ENCODE results near the gene SORCS2. TPM values are rescaled to one million over a fixed set of nuclear protein-coding genes. Genes with fewer than 3 reads are reported as not detected.

Gene SORCS2
- total RNA-seq, 1 experiment from 2014 or later, result not detected

DNA sequence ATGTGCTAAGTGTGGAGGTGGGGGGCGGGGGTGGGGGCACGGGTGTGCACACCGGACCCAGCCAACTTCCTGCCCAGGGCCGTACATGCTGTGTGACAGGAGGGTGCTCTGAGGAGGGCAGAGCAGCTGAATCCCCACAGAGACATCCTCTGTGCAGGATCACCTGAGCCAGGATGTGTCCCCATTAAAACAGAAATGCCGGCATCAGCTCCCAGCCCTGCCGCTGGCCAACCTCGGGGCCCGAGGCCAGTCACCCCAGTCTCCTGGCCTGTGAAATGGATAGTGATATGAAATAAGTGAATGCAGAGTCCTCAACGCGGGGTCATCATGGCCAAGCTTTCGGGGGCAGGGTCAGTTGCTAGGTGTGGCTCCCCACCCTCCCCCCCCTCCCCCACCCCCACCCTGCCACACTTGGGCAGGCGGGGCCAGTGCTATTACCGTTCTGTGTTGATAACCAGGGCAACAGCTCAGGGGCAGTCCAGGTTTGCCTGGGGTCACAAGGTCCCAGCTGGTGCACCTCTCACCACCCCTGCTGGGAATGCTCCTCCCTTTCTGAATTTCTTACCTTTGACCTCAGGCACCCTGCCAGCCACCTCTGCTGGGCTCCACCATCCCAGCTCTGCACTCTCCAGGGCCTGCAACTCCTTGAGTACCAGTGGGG lies 469.6 kb downstream of the SORCS2 start:
- DNase-seq (ENCODE audit: extremely low read depth, low read depth), result no peak

DNA sequence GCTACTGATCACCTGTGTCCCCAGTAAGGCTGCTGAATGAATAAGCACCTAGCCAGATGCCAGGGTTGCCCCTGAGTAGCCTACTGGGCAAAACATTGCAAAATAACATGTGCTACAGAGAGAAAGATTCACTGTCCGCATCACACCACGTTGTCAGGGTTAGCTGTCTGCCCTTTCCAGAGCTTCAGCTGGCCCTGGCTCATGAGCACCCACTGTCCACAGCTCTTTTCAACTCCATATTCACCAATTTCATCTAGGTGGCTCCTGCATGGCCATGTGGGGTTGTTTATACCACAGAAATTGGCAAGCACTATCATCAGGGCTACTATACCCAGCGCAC lies 470.1 kb downstream of the SORCS2 start:
- DNase-seq (ENCODE audit: extremely low read depth, low read depth), result no peak

GRCh38 chr4:7663075-7663541 lies 470.8 kb downstream of the SORCS2 start:
- no peak for DNase-seq (ENCODE audit: extremely low read depth, low read depth)

DNA sequence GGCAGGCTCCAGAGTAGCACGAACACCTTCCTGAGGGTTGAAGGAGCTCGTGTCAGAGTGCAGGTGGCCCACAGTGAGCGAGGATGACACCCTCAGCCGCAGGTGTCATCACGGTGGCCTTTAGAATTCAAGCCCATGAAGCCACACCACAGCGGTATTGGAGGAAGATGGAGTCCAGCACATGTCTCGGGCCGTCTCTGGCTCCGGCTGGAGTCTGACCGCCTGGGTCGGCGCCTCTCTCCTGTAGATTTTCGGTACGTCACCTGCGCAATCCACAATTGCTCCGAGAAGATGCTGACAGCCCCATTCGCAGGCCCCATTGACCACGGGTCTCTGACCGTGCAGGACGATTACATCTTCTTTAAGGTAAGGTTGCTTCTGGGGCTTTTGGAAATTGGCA lies 471.8 kb downstream of the SORCS2 start:
- no peak for DNase-seq (ENCODE audit: extremely low read depth, low read depth)

- DNase-seq (ENCODE audit: extremely low read depth, low read depth), result no peak
Measured at GRCh38 chr4:7665321-7665720, 473.0 kb downstream of the SORCS2 start.

- no peak for DNase-seq (ENCODE audit: extremely low read depth, low read depth)
Measured at GRCh38 chr4:7666011-7666410, 473.7 kb downstream of the SORCS2 start.

DNA sequence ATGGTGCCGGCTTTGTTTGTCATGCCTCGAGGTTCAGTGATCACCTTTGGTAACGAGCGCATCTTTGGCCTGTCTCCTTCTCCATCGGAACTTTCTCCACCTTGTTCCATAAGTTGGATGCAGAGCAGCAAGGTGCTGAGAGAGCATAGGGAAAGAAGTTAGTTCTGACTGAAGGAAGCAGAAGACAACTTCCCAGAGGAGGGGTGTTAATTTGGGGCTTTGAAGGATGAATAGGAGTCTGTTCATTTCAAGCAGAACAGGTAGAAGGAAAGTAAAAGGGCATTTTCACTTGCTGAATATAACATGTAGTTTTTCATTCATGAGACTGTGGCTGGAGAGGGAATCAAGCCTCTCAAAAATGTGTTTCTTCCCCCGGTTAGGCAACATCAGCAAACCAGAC lies 474.4 kb downstream of the SORCS2 start:
- no peak for DNase-seq (ENCODE audit: extremely low read depth, low read depth)

- no peak for DNase-seq (ENCODE audit: extremely low read depth, low read depth)
Measured at GRCh38 chr4:7668271-7668670, 475.9 kb downstream of the SORCS2 start.

- no peak for DNase-seq (ENCODE audit: extremely low read depth, low read depth)
Measured at GRCh38 chr4:7668826-7669225, 476.5 kb downstream of the SORCS2 start.

GRCh38 chr4:7672601-7673000 lies 480.3 kb downstream of the SORCS2 start:
- DNase-seq (ENCODE audit: extremely low read depth, low read depth), result no peak

- DNase-seq (ENCODE audit: extremely low read depth, low read depth), result no peak
Measured at GRCh38 chr4:7673121-7673520, 480.8 kb downstream of the SORCS2 start.

DNA sequence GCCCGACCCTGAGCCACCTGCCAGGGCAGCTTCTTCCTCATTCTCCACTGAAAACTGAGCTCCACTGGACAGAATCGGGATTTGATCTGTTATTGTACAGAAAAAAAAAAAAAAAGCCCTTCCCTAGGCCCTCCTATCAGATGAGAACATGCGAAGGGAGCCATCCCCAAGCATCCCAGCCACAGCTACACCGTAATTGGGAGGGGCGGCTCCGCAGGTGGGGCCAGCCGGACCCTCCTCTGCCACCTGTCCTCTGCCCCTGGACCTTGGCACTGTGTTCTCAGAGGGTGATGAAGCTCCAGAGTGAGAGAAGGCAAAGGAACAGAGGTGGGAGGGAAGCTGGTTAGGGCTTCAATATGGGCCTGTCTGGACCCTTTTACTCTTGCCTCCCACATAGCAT lies 482.4 kb downstream of the SORCS2 start:
- DNase-seq (ENCODE audit: extremely low read depth, low read depth), result no peak

GRCh38 chr4:7675136-7675535 lies 482.8 kb downstream of the SORCS2 start:
- no peak for DNase-seq (ENCODE audit: extremely low read depth, low read depth)

- no peak for DNase-seq (ENCODE audit: extremely low read depth, low read depth)
Measured at GRCh38 chr4:7675612-7676320, 483.4 kb downstream of the SORCS2 start.

DNA sequence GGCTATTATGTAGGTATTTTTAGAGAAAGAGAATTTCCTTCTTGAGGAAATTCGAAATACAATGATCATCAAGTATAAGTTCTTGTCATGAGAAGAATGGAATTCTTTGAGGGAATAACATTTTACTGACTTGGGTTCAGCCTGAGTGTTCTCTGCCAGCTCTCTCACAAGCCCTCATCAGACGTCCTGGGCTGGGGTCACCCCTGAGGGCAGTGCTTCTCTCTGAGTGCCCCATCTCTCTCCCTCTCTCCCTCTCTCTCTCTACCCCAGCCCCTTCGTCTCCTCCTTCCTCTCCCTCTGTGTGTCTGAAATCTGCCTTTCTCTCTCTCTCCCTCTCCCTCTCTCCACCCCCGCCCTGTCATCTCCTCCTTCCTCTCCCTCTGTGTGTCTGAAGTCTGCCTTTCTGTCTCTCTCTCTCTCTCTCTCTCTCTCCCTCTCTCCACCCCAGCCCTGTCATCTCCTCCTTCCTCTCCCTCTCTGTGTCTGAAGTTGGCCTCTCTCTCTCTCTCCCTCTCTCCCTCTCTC lies 484.1 kb downstream of the SORCS2 start:
- DNase-seq (ENCODE audit: extremely low read depth, low read depth), result no peak

- no peak for DNase-seq (ENCODE audit: extremely low read depth, low read depth)
Measured at GRCh38 chr4:7677086-7677485, 484.7 kb downstream of the SORCS2 start.

DNA sequence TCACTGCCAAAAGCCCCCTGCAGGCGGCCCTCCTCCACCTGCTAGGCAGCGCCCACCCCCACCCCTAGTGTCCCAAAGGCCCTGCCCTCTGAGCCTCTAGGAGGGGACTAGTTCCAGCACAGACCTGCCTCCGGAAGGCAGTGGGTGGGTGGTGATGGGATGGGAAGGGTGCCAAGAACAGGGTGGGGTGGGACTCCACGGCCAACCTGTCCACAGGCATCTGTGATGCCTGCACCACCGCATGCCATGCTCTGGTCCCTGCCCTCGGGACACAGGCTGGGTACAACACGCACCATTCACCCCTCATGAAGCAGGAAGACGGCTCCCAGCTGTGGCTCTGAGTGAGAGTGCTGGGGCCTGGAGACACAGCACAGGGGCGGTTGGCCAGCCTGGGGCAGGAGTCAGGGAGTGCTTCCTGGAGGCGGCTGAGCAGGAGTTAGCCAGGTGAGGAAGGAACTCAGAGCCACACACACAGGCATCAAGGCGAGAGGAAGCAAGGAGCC lies 485.5 kb downstream of the SORCS2 start:
- DNase-seq (ENCODE audit: extremely low read depth, low read depth), result no peak

DNA sequence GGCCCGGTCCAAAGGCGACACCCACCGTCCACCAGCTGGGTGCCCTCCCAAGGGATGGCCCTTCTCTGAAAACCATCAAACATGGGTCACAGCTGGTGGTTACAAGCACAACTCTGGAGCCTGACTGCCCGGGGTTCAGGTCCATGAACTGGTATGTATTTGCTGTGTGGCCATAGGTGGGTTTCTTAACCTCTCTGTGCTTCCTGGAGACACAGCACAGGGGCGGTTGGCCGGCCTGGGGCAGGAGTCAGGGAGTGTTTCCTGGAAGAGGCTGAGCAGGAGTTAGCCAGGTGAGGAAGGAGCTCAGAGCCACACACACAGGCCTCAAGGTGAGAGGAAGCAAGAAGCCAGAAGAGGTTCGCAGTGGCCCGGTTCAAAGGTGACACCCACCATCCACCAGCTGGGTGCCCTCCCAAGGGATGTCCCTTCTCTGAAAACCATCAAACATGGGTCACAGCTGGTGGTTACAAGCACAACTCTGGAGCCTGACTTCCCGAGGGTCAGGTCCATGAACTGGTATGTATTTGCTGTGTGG lies 486.0 kb downstream of the SORCS2 start:
- no peak for DNase-seq (ENCODE audit: extremely low read depth, low read depth)

DNA sequence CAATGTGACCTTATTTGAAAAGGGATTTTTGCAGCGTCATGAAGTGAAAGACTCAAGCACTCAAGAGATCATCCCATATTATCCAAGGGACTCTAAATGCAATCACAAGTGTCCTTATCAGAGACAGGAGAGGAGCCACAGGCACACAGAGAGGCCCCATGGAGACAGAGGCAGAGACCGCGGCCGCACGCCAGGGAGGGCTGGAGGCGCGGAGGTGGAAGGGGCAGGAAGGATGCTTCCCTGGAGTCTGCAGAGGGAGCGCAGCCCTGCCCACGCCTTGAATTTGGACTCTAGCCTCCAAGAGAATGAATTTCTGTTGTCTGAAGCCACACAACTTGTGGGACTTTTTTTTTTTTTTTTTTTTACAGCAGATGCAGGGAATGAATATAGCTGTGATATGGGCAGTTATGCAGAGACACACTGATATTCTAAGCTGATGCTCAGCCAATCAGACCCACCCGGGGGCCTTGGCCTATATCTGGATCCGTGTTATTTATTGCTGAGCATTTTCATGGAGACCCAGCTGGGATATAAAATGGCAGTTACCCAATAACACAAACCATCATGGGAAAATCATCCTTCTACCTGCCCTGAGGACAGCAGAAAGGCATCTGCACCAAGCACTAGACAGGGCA lies 487.2 kb downstream of the SORCS2 start:
- no peak for DNase-seq (ENCODE audit: extremely low read depth, low read depth)

GRCh38 chr4:7680106-7680505 lies 487.8 kb downstream of the SORCS2 start:
- DNase-seq (ENCODE audit: extremely low read depth, low read depth), result no peak

- no peak for DNase-seq (ENCODE audit: extremely low read depth, low read depth)
Measured at GRCh38 chr4:7680731-7681130, 488.4 kb downstream of the SORCS2 start.
